NB4 (cell line): ENCODE results near the gene JAKMIP1.

ENCODE experiments used
- DNase-seq: peaks from one replicate; pipeline ENCODE4 v3.0.0; 2010; ENCODE audit warnings: low read depth
- H3K4me3 ChIP-seq: one replicate; pipeline ENCODE4 v1.5.1; 2011; ENCODE audit warnings: mild to moderate bottlenecking, low read depth, low read length, moderate library complexity
- CTCF ChIP-seq: IDR thresholded peaks from one replicate; pipeline ENCODE4 v1.5.1; 2012; ENCODE audit warnings: low read depth, low read length
- MAX ChIP-seq: IDR thresholded peaks from 2 replicates; pipeline ENCODE4 v1.6.1; 2011; ENCODE audit warnings: low read depth, low read length
- MYC ChIP-seq: IDR thresholded peaks from 2 replicates; pipeline ENCODE4 v1.6.1; 2011; ENCODE audit warnings: low read depth, low read length
- POLR2A ChIP-seq: IDR thresholded peaks from 2 replicates; pipeline ENCODE4 v1.6.1; 2011; ENCODE audit warnings: mild to moderate bottlenecking; ENCODE audit not compliant: insufficient read length; ENCODE audit errors: extremely low read depth

The JAKMIP1 gene

GRCh38 chr4:6190486-6190885, 9.9 kb downstream of the JAKMIP1 start:
- no peak for DNase-seq
- no peak overlapping the region for H3K4me3 ChIP-seq
- TF ChIP-seq MYC = no peak
- no peak for TF ChIP-seq POLR2A
- no peak for TF ChIP-seq MAX
- TF ChIP-seq CTCF = no peak

- H3K4me3 ChIP-seq = no peak overlapping the region
- no peak for TF ChIP-seq CTCF
- TF ChIP-seq MYC = no peak
- TF ChIP-seq MAX = no peak
- TF ChIP-seq POLR2A = no peak
- no peak for DNase-seq
Observed at GRCh38 chr4:6189511-6189910, 10.8 kb downstream of the JAKMIP1 start.

GRCh38 chr4:6188687-6189305, 11.6 kb downstream of the JAKMIP1 start:
- TF ChIP-seq MYC = no peak
- TF ChIP-seq POLR2A = no peak
- TF ChIP-seq CTCF = no peak
- no peak for TF ChIP-seq MAX
- no peak for DNase-seq
- no peak overlapping the region for H3K4me3 ChIP-seq

- TF ChIP-seq MAX (no peak), POLR2A (no peak), CTCF (no peak), MYC (no peak)
- no peak overlapping the region for H3K4me3 ChIP-seq
Observed at GRCh38 chr4:6184169-6184568, 16.2 kb downstream of the JAKMIP1 start.

GRCh38 chr4:6183740-6184139, 16.6 kb downstream of the JAKMIP1 start:
- no peak overlapping the region for H3K4me3 ChIP-seq
- DNase-seq = no peak
- TF ChIP-seq CTCF (no peak), MYC (no peak), POLR2A (no peak), MAX (no peak)

More at GRCh38 chr4:6184169-6184568, 16.2 kb downstream of the JAKMIP1 start:
- no peak for DNase-seq
